T-cell (primary cell): ENCODE measurements around the gene TNFAIP1. TPM values are rescaled to one million over a fixed set of nuclear protein-coding genes. Genes with fewer than 3 reads are reported as not detected.
"Not testable (repeated sequence)": the region's sequence is repeated elsewhere in the genome, so short reads cannot be mapped to it uniquely, and the experiment has no call there.

Experiments used
- ATAC-seq, 4 experiments: fragments of 200-7000 bp in 3 of 4; fragments of 150-1000 bp in 1 of 4; cut with Tn5 transposase; replicated peaks in 1 of 4; 1 replicate in 3 of 4; 2 replicates in 1 of 4; pipeline ENCODE4 v1.10.0; 2021; ENCODE audit warnings: moderate library complexity in 3 of 4, mild to moderate bottlenecking in 2 of 4, moderate number of reproducible peaks in 1 of 4
- CTCF ChIA-PET, 2 donors: fragments of 300-600 bp; sonication (Branson Sonifier 250); formaldehyde crosslinking; loops; one replicate each; lab custom pipeline; 2022; ENCODE audit warnings: antibody characterized with exemption in 2 of 2; lab: Charles Lee
- POLR2A ChIA-PET, 2 donors: fragments of 300-600 bp; sonication (Branson Sonifier 250); formaldehyde crosslinking; loops; one replicate each; lab custom pipeline; 2022; ENCODE audit warnings: antibody characterized with exemption in 2 of 2; lab: Charles Lee
- DNase-seq, 35 experiments: peaks; one replicate each; pipeline versions ENCODE4 v3.0.0 to v3.0.0-alpha.2; 2013 to 2023
- H3K27ac ChIP-seq: one replicate; pipeline ENCODE4 v1.5.1; 2013; ENCODE audit warnings: low read length
- H3K27me3 ChIP-seq, 2 experiments: replicated peaks in 1 of 2; 1 replicate in 1 of 2; 2 replicates in 1 of 2; pipeline versions ENCODE4 v1.6.1 to v1.7.0; 2013; ENCODE audit warnings: low read length in 1 of 2, mixed read lengths in 1 of 2; ENCODE audit not compliant: control insufficient read depth in 2 of 2, insufficient read depth in 2 of 2; ENCODE audit errors: extremely low read depth in 1 of 2
- H3K36me3 ChIP-seq, 2 donors: 1 replicate in 1 of 2; 2 replicates in 1 of 2; pipeline versions ENCODE4 v1.6.1 to v1.7.0; 2013; ENCODE audit warnings: low read length in 1 of 2; ENCODE audit not compliant: control insufficient read depth in 2 of 2, insufficient read depth in 1 of 2; ENCODE audit errors: extremely low read depth in 1 of 2
- H3K4me1 ChIP-seq, 2 experiments: 1 replicate in 1 of 2; 2 replicates in 1 of 2; pipeline versions ENCODE4 v1.6.1 to v1.7.0; 2013; ENCODE audit warnings: low read length in 2 of 2, mixed read lengths in 1 of 2; ENCODE audit not compliant: insufficient read depth in 2 of 2, control insufficient read depth in 1 of 2; ENCODE audit errors: extremely low read depth in 1 of 2
- H3K4me3 ChIP-seq, 2 donors: 1 replicate in 1 of 2; 2 replicates in 1 of 2; pipeline versions ENCODE4 v1.5.1 to v1.7.0; 2013; ENCODE audit warnings: mild to moderate bottlenecking in 2 of 2, low read length in 1 of 2, moderate library complexity in 1 of 2; ENCODE audit not compliant: control insufficient read depth in 1 of 2; ENCODE audit errors: extremely low read depth in 1 of 2
- H3K9me3 ChIP-seq: 2 replicates; pipeline ENCODE4 v1.7.0; 2013
- H3K27ac Mint-ChIP-seq, 2 donors: one replicate each; pipeline ENCODE4 v1.8.0; 2020 to 2021; ENCODE audit warnings: mild to moderate bottlenecking in 2 of 2, mixed read lengths in 2 of 2
- H3K27me3 Mint-ChIP-seq, 2 donors: one replicate each; pipeline ENCODE4 v1.8.0; 2021 to 2022; ENCODE audit warnings: mixed read lengths in 2 of 2
- H3K36me3 Mint-ChIP-seq: one replicate; pipeline ENCODE4 v1.8.0; 2021; ENCODE audit warnings: mixed read lengths
- H3K4me1 Mint-ChIP-seq, 3 donors: one replicate each; pipeline ENCODE4 v1.8.0; 2020 to 2022; ENCODE audit warnings: mixed read lengths in 3 of 3, mild to moderate bottlenecking in 1 of 3
- H3K4me3 Mint-ChIP-seq, 3 donors: one replicate each; pipeline ENCODE4 v1.8.0; 2020 to 2022; ENCODE audit warnings: mild to moderate bottlenecking in 3 of 3, mixed read lengths in 3 of 3, moderate library complexity in 3 of 3
- H3K9me3 Mint-ChIP-seq, 3 donors: one replicate each; pipeline ENCODE4 v1.8.0; 2020 to 2022; ENCODE audit warnings: mixed read lengths in 3 of 3
- WGBS: methylation state at CpG from one replicate; pipeline ENCODE4 v1.1.5; 2013; ENCODE audit warnings: missing lambda C conversion rate; ENCODE audit not compliant: insufficient coverage; 5-methylcytosine and 5-hydroxymethylcytosine counted together
- total RNA-seq, 35 experiments: library from RNA in 6 of 35; stranded (reverse) in 6 of 35; fragments of 120-200 nt in 1 of 35; gene quantifications; one replicate each; pipeline versions ENCODE4 v1.2.1 to v1.2.4 and lab custom pipeline; 2013 to 2026

Gene TNFAIP1
- total RNA-seq, 5 donors from 2014 or later (not counting 1 experiment from before 2014, with no cell fraction given), result 12.1 to 28.9 (median 23.3) TPM

DNA sequence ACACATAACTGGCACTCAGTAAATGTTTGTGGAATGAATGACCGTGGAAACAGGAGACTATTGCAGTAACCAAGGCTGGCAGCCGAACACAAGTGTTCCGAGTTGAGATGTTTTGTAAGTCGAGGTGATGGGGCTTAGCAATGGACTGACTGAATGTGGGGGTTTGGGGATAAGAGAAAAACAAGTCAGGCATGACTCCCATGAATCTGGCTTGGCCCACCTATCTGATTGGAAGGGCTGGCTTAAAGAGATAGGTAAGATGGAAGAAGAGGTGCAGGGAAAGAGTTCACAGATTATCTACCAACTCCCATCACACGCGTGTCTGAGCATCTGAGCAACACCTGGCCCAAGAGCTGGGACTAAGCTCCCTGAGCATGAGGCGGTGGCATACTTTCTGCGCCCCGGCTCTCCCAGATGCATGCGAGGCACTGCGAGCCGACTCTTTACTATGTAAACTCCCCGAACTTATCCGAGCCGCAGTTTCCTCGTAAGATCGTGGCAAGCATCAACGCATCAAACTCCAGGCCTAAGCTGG lies 828 bp upstream of the TNFAIP1 start:
- Histone ChIP-seq H3K36me3 (peaks cover 10 to 31% of the 10 kb centered on the region in 2 donors), H3K4me3 (peak overlapping the region; percentile 81 to 88), H3K27ac (peak overlapping the region; percentile 77), H3K4me1 (peaks cover 12 to 28% of the 10 kb centered on the region in 2 experiments), H3K9me3 (no peaks in the 10 kb centered on the region), H3K27me3 (no peaks in the 10 kb centered on the region)
- peaks cover 17% of the 10 kb centered on the region for H3K36me3 Mint-ChIP-seq
- H3K27me3 Mint-ChIP-seq, result no peaks in the 10 kb centered on the region
- DNase-seq (peak in 5 of 35 experiments; percentile 9 to 17 (median 13)), ATAC-seq (peak in 1 of 4 experiments; percentile 0)
- POLR2A ChIA-PET, result interaction anchor here (0.6 to 2.5 kb wide), 6 partner anchors 15 to 864 kb away, joined by 3 to 25 read pairs (median 3); partner anchors contain the start of genes POLDIP2 (in 1 of the 2), SDF2 (in 1 of the 2), SUPT6H (in 1 of the 2) and TMEM97 (in 1 of the 2)
- 13% methylated on average over 17 of the region's 18 CpGs for WGBS
- peaks cover 49 to 54% (median 50%) of the 10 kb centered on the region in 3 donors for H3K4me1 Mint-ChIP-seq
- H3K4me3 Mint-ChIP-seq, result peak overlapping the region; percentile 95 to 98 (median 96)
- peak overlapping the region; percentile 87 to 90 for H3K27ac Mint-ChIP-seq
- CTCF ChIA-PET, result interaction anchor here (0.9 to 1.8 kb wide), 8 partner anchors 14 to 617 kb away, joined by 3 to 15 read pairs (median 4); partner anchors contain the start of genes LYRM9 (in 1 of the 2), POLDIP2 (in 1 of the 2) and TMEM97 (in 1 of the 2)
- H3K9me3 Mint-ChIP-seq, result no peaks in the 10 kb centered on the region

DNA sequence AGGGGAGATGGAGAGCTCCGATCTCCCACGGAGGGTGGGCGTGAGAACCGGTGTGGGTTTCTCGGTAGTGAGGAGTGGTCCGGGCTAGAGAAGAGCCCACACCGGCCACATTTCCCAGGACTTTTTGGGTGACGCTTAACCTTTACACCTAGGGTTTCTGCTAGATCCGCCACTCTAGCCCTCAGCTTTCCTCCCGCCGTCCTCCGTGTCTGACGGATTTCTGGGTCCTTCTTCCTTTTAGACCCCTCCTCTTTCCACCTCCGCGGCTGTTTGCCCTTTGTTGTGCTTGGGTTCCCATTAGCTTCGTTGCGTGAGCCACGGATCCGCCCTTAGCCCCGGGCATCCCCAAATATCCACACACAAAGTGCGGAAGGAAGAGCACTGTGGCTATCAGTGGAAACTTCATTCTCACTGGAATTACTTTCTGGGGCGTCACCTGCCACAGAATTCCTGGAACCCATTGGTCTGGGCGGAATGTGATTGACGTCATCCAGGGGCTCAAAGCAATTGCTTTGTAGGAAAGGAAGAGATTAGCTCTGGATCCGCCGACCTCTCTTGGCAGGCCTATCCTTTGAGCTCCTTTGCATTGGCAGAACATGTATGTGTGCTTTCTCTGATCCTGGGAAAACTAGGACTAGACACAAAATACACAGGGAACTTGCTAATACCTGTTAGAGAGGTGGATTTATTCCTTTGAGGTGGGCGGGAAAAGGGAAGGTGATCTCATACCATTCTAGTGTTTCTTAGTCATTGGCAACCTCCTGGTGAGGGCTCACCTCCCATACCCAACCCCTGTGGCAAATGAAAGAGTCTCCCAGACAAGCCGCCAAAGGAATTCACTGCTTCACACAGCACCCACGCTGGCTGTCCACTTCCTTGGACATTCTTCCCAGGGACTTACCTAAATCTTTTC lies 654 bp downstream of the TNFAIP1 start:
- ChIA-PET POLR2A (interaction anchor here (0.5 to 2.5 kb wide), 12 partner anchors 17 to 490 kb away, joined by 3 to 25 read pairs (median 3); partner anchors contain the start of genes POLDIP2 (in 2 of the 2), TMEM97 (in 2 of the 2), LYRM9 (in 1 of the 2) and RPL23A (in 1 of the 2)), CTCF (interaction anchor here (0.6 to 1.8 kb wide), 10 partner anchors 12 to 616 kb away, joined by 3 to 15 read pairs (median 4); partner anchors contain the start of genes LYRM9 (in 1 of the 2), POLDIP2 (in 1 of the 2) and TMEM97 (in 1 of the 2))
- no peaks in the 10 kb centered on the region for H3K27me3 ChIP-seq
- no peaks in the 10 kb centered on the region for H3K27me3 Mint-ChIP-seq
- DNase-seq (peak in 5 of 35 experiments; percentile 2 to 41 (median 15)), ATAC-seq (no peak)
- H3K4me3 Mint-ChIP-seq, result peak overlapping the region; percentile 95 to 98 (median 96)
- peaks cover 49 to 54% (median 50%) of the 10 kb centered on the region in 3 donors for H3K4me1 Mint-ChIP-seq
- no peaks in the 10 kb centered on the region for H3K9me3 Mint-ChIP-seq
- H3K27ac ChIP-seq, result peak overlapping the region; percentile 77
- peak overlapping the region; percentile 81 to 88 for H3K4me3 ChIP-seq
- H3K27ac Mint-ChIP-seq, result peak overlapping the region; percentile 85 to 90
- peaks cover 14% of the 10 kb centered on the region for H3K36me3 Mint-ChIP-seq
- H3K4me1 ChIP-seq, result peaks cover 12 to 28% of the 10 kb centered on the region in 2 experiments
- WGBS, result 15% methylated on average over 13 of the region's 29 CpGs
- H3K9me3 ChIP-seq, result no peaks in the 10 kb centered on the region
- peaks cover 7 to 31% of the 10 kb centered on the region in 2 donors for H3K36me3 ChIP-seq

DNA sequence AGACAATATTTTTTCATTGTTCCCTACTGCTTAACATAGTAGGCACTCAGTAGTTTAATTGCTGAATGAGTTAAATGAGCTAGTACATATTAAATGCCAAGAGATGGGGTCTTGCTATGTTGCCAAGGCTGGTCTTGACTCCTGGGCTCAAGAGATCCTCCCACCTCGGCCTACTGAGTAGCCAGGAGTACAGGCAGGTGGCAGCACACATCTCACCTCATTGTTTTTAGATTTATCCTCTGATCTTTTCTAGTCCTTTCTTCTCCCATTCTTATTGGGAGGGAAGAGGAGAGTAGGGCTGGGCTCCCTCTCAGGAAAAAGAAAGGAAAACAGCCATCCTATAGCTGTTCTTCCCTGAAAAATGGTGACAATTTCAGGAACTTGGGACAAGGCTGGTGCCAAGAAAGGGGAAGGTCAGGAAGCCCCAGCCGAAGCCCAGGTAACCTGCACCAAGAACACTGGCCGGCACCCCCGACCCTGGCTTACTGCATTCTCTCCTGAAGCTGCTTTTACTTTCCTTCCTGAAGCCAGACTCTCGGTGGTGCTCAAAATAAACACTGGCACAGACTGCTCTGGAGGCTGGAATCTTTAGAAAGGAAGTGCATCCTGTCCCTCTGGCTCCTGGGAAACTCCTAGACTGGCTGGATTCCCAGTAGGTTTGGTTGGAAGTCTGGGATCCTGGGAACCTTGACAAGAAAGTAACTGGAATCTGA lies 2.7 kb downstream of the TNFAIP1 start:
- WGBS, result 69% methylated on average over 4 of the region's 5 CpGs
- peaks cover 44 to 49% (median 48%) of the 10 kb centered on the region in 3 donors for H3K4me1 Mint-ChIP-seq
- H3K4me3 Mint-ChIP-seq, result peak overlapping the region in 1 of 3 donors; percentile 98
- H3K4me1 ChIP-seq, result peaks cover 12 to 28% of the 10 kb centered on the region in 2 experiments
- no peak overlapping the region for H3K27ac ChIP-seq
- no peaks in the 10 kb centered on the region for H3K27me3 ChIP-seq
- H3K36me3 Mint-ChIP-seq, result peaks cover 12% of the 10 kb centered on the region
- peaks cover 7 to 40% of the 10 kb centered on the region in 2 donors for H3K36me3 ChIP-seq
- H3K27ac Mint-ChIP-seq, result no peak overlapping the region
- DNase-seq (no peak), ATAC-seq (no peak)
- no peaks in the 10 kb centered on the region for H3K27me3 Mint-ChIP-seq
- ChIA-PET CTCF (interaction anchor here in 1 of 2 donors (1.6 kb wide), 1 partner anchor 19 kb away, joined by 5 read pairs; the partner anchor contains the start of gene POLDIP2), POLR2A (interaction anchor here in 1 of 2 donors (0.7 kb wide), 1 partner anchor 9 kb away, joined by 3 read pairs; no protein-coding TSS in a partner anchor)
- no peaks in the 10 kb centered on the region for H3K9me3 ChIP-seq
- no peak overlapping the region for H3K4me3 ChIP-seq
- no peaks in the 10 kb centered on the region for H3K9me3 Mint-ChIP-seq

DNA sequence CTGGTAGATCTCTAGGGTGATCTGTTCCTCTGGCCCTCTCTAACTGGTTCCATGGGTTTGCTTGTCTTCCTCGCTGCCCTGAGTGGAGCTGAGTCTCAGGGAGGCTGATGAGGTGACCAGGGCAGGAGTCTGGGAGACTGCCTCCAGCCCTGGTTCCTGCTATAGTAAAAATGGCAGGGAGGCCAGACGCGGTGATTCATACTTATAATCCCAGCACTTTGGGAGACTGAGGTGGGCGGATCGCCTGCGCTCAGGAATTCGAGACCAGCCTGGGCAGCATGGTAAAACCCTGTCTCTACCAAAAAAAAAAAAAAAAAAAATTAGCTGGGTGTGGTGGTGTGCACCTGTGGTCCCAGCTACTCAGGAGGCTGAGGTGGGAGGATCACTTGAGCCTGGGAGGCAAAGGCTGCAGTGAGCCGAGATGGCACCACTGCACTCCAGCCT lies 3.2 kb downstream of the TNFAIP1 start:
- H3K4me1 Mint-ChIP-seq, result peaks cover 39 to 44% (median 43%) of the 10 kb centered on the region in 3 donors
- POLR2A ChIA-PET, result interaction anchor here in 1 of 2 donors (0.6 kb wide), 1 partner anchor 10 kb away, joined by 5 read pairs; no protein-coding TSS in a partner anchor
- H3K9me3 ChIP-seq, H3K27ac ChIP-seq, DNase-seq, H3K27me3 Mint-ChIP-seq, H3K4me3 Mint-ChIP-seq, H3K27ac Mint-ChIP-seq, H3K9me3 Mint-ChIP-seq, H3K4me3 ChIP-seq, ATAC-seq, H3K27me3 ChIP-seq: not testable (repeated sequence)
- no CpG with 5 or more reads among the region's 8 CpGs for WGBS
- H3K36me3 ChIP-seq, result peaks cover 7 to 46% of the 10 kb centered on the region in 2 donors
- CTCF ChIA-PET, result interaction anchor here in 1 of 2 donors (1.6 kb wide), 1 partner anchor 19 kb away, joined by 5 read pairs; the partner anchor contains the start of gene POLDIP2
- peaks cover 14% of the 10 kb centered on the region for H3K36me3 Mint-ChIP-seq
- H3K4me1 ChIP-seq, result peaks cover 12 to 26% of the 10 kb centered on the region in 2 experiments

DNA sequence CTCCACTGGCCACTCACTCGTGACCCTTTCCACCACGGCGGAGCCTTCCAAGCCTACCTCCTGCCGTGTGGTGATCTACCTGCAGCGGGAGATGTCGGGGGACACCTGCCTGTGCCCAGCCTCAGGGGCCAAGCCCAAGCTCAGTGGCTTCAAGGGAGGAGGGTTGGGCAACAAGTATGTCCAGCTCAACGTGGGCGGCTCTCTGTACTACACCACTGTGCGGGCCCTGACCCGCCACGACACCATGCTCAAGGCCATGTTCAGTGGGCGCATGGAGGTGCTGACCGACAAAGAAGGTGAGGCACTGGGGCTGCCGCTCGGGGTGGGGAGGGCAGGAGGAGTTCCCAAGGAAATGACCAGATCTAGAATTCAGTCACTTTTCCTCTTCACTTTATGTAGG lies 3.9 kb downstream of the TNFAIP1 start:
- H3K4me3 ChIP-seq, result no peak overlapping the region
- peaks cover 7 to 52% of the 10 kb centered on the region in 2 donors for H3K36me3 ChIP-seq
- Mint-ChIP-seq H3K27me3 (no peaks in the 10 kb centered on the region), H3K4me1 (peaks cover 33 to 38% (median 36%) of the 10 kb centered on the region in 3 donors), H3K27ac (no peak overlapping the region), H3K36me3 (peaks cover 19% of the 10 kb centered on the region), H3K9me3 (no peaks in the 10 kb centered on the region), H3K4me3 (no peak overlapping the region)
- H3K4me1 ChIP-seq, result peaks cover 10 to 19% of the 10 kb centered on the region in 2 experiments
- no peak for DNase-seq
- no peak for ATAC-seq
- H3K27ac ChIP-seq, result no peak overlapping the region
- POLR2A ChIA-PET, result interaction anchor here in 1 of 2 donors (0.6 kb wide), 1 partner anchor 11 kb away, joined by 5 read pairs; no protein-coding TSS in a partner anchor
- 97% methylated on average over 8 of the region's 15 CpGs for WGBS
- H3K9me3 ChIP-seq, result no peaks in the 10 kb centered on the region
- CTCF ChIA-PET, result no interaction called here
- no peaks in the 10 kb centered on the region for H3K27me3 ChIP-seq
